HepG2 (cell line): ENCODE results near the gene MISP3. TPM values are rescaled to one million over a fixed set of nuclear protein-coding genes. Genes with fewer than 3 reads are reported as not detected.

Experiments
- CCDC6 ChIP-seq: sonication (generic); formaldehyde crosslinking; IDR thresholded peaks from 2 replicates; pipeline ENCODE4 v1.8.1; 2022; ENCODE audit warnings: mild to moderate bottlenecking, missing genetic modification reagents, moderate library complexity
- CEBPG ChIP-seq: IDR thresholded peaks from 2 replicates; pipeline ENCODE4 v1.6.1; 2016
- RXRA ChIP-seq: sonication (generic); formaldehyde crosslinking; IDR thresholded peaks from 2 replicates; pipeline ENCODE4 v1.5.1; 2020; ENCODE audit warnings: missing genetic modification reagents
- ZNF354B ChIP-seq: sonication (generic); formaldehyde crosslinking; IDR thresholded peaks from 2 replicates; pipeline ENCODE4 v1.8.0; 2022; ENCODE audit warnings: mild to moderate bottlenecking, missing genetic modification reagents
- ZNF501 ChIP-seq: sonication (generic); formaldehyde crosslinking; IDR thresholded peaks from 2 replicates; pipeline ENCODE4 v1.5.1; 2020; ENCODE audit warnings: mild to moderate bottlenecking, moderate library complexity, missing genetic modification reagents
- ZNF562 ChIP-seq: sonication (generic); formaldehyde crosslinking; IDR thresholded peaks from 2 replicates; pipeline ENCODE4 v1.8.0; 2022; ENCODE audit warnings: missing genetic modification reagents, borderline replicate concordance
- ZSCAN25 ChIP-seq: sonication (generic); formaldehyde crosslinking; IDR thresholded peaks from 2 replicates; pipeline ENCODE4 v1.8.0; 2022; ENCODE audit warnings: mild to moderate bottlenecking, missing genetic modification reagents
- polyA plus RNA-seq, 8 experiments: library from polyadenylated mRNA; depleted of rRNA in 3 of 8; stranded (reverse) in 7 of 8; unstranded in 1 of 8; fragments of >200 nt; fragmentation: Illumina TruSeq in 4 of 8; extraction: Trizol in 4 of 8; gene quantifications; 2 replicates each; pipeline versions ENCODE4 v1.2.1 to v1.2.3, GENCODE V29; 2011 to 2016; ENCODE audit warnings: low read depth in 4 of 8, missing spikeins in 1 of 8, mixed read lengths in 1 of 8; ENCODE audit not compliant: insufficient read depth in 1 of 8
- total RNA-seq, 5 experiments: library from RNA; depleted of rRNA; stranded (reverse); fragments of >200 nt; fragmentation: Illumina TruSeq; extraction: Trizol; gene quantifications; 2 replicates each; pipeline ENCODE4 v1.2.3, GENCODE V29; 2016; ENCODE audit warnings: low read depth in 1 of 5
- TF ChIP-seq, protein P1 (sequence below), 2 experiments: IDR thresholded peaks; 2 replicates each; pipeline ENCODE4 v1.6.1; 2011 to 2012; ENCODE audit warnings: low read length in 2 of 2, borderline replicate concordance in 1 of 2, low read depth in 1 of 2, mild to moderate bottlenecking in 1 of 2, moderate library complexity in 1 of 2
- TF ChIP-seq, protein P2 (sequence below): sonication (generic); formaldehyde crosslinking; IDR thresholded peaks from 2 replicates; pipeline ENCODE4 v1.4.0; 2020; ENCODE audit warnings: mild to moderate bottlenecking, missing genetic modification reagents
- TF ChIP-seq, protein P3 (sequence below): IDR thresholded peaks from 2 replicates; pipeline ENCODE4 v1.6.1; 2012; ENCODE audit warnings: low read depth, low read length, improper control_type of control experiment
- TF ChIP-seq, protein P4 (sequence below): sonication (generic); formaldehyde crosslinking; IDR thresholded peaks from 2 replicates; pipeline ENCODE4 v1.4.0; 2020; ENCODE audit warnings: missing genetic modification reagents, borderline replicate concordance

MISP3 gene
- total and polyA plus RNA-seq, 2 of the 13 experiments (the other 11 are each of a cell fraction or from before 2014, with no cell fraction given) = 2.5 to 5.4 TPM

DNA sequence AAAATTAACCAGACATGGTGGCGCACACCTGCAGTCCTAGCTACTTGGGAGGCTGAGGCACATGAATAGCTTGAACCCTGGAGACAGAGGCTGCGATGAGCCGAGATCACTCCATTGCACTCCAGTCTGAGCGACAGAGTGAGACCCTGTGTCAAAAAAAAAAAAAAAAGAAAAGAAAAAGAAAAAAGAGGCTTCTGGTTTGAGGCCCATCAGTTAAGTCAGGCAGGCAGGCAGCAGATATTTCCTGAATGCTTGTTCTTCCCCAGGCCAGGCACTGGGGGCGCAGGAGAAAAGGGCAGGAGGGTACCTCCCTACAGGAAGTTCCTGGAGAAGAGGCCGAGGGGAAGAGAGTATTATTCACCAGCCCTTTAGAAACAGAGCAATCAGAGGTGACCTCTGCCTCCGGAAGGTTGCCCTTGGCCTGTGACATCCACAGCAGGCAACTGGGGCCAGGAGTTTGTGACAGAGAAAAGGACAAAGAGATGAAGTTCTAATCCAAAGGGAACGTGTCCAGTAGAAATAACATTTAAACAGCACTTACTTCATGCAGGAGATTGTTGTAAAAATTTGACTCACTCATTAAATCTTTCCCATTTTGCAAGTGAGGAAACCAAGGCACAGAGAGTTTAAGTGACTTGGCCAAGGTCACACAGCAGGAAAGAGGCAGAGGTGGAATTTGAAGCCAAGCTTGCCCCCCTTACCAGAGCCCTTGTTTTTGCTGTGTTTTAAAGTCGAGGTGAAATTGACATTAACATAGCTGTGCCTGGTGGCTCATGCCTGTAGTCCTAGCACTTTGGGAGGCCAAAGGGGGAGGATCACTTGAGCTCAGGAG is 49.0 kb upstream of the MISP3 start (continued):
- TF ChIP-seq, protein P1, sequence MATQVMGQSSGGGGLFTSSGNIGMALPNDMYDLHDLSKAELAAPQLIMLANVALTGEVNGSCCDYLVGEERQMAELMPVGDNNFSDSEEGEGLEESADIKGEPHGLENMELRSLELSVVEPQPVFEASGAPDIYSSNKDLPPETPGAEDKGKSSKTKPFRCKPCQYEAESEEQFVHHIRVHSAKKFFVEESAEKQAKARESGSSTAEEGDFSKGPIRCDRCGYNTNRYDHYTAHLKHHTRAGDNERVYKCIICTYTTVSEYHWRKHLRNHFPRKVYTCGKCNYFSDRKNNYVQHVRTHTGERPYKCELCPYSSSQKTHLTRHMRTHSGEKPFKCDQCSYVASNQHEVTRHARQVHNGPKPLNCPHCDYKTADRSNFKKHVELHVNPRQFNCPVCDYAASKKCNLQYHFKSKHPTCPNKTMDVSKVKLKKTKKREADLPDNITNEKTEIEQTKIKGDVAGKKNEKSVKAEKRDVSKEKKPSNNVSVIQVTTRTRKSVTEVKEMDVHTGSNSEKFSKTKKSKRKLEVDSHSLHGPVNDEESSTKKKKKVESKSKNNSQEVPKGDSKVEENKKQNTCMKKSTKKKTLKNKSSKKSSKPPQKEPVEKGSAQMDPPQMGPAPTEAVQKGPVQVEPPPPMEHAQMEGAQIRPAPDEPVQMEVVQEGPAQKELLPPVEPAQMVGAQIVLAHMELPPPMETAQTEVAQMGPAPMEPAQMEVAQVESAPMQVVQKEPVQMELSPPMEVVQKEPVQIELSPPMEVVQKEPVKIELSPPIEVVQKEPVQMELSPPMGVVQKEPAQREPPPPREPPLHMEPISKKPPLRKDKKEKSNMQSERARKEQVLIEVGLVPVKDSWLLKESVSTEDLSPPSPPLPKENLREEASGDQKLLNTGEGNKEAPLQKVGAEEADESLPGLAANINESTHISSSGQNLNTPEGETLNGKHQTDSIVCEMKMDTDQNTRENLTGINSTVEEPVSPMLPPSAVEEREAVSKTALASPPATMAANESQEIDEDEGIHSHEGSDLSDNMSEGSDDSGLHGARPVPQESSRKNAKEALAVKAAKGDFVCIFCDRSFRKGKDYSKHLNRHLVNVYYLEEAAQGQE (IDR thresholded peaks at IDR 0.05; ENCODE audit: borderline replicate concordance in 1 of 2, low read depth in 1 of 2, low read length in 2 of 2) = peak in 1 of 2 experiments; percentile 17; a peak in 1 of 4 replicates
- TF ChIP-seq ZNF501 (CRISPR knock-in tag) (peak; percentile 66; the same call in 1 of the 2 replicates), ZSCAN25 (no peak), CEBPG (CRISPR knock-in tag) (peak; percentile 21), RXRA (CRISPR knock-in tag) (peak; percentile 38; the same call in 1 of the 2 replicates), ZNF354B (CRISPR knock-in tag) (peak; percentile 86; the same call in 1 of the 2 replicates), ZNF562 (CRISPR knock-in tag) (no peak), CCDC6 (CRISPR knock-in tag) (0 out of 2 replicates have a peak, but pooled peaks have one; percentile 55)
- TF ChIP-seq, protein P2, sequence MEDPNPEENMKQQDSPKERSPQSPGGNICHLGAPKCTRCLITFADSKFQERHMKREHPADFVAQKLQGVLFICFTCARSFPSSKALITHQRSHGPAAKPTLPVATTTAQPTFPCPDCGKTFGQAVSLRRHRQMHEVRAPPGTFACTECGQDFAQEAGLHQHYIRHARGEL (CRISPR knock-in tag) = no peak
- TF ChIP-seq, protein P3, sequence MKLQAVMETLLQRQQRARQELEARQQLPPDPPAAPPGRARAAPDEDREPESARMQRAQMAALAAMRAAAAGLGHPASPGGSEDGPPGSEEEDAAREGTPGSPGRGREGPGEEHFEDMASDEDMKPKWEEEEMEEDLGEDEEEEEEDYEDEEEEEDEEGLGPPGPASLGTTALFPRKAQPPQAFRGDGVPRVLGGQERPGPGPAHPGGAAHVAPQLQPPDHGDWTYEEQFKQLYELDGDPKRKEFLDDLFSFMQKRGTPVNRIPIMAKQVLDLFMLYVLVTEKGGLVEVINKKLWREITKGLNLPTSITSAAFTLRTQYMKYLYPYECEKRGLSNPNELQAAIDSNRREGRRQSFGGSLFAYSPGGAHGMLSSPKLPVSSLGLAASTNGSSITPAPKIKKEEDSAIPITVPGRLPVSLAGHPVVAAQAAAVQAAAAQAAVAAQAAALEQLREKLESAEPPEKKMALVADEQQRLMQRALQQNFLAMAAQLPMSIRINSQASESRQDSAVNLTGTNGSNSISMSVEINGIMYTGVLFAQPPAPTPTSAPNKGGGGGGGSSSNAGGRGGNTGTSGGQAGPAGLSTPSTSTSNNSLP = no peak
- TF ChIP-seq, protein P4, sequence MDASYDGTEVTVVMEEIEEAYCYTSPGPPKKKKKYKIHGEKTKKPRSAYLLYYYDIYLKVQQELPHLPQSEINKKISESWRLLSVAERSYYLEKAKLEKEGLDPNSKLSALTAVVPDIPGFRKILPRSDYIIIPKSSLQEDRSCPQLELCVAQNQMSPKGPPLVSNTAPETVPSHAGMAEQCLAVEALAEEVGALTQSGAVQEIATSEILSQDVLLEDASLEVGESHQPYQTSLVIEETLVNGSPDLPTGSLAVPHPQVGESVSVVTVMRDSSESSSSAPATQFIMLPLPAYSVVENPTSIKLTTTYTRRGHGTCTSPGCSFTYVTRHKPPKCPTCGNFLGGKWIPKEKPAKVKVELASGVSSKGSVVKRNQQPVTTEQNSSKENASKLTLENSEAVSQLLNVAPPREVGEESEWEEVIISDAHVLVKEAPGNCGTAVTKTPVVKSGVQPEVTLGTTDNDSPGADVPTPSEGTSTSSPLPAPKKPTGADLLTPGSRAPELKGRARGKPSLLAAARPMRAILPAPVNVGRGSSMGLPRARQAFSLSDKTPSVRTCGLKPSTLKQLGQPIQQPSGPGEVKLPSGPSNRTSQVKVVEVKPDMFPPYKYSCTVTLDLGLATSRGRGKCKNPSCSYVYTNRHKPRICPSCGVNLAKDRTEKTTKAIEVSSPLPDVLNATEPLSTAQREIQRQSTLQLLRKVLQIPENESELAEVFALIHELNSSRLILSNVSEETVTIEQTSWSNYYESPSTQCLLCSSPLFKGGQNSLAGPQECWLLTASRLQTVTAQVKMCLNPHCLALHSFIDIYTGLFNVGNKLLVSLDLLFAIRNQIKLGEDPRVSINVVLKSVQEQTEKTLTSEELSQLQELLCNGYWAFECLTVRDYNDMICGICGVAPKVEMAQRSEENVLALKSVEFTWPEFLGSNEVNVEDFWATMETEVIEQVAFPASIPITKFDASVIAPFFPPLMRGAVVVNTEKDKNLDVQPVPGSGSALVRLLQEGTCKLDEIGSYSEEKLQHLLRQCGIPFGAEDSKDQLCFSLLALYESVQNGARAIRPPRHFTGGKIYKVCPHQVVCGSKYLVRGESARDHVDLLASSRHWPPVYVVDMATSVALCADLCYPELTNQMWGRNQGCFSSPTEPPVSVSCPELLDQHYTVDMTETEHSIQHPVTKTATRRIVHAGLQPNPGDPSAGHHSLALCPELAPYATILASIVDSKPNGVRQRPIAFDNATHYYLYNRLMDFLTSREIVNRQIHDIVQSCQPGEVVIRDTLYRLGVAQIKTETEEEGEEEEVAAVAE (CRISPR knock-in tag) = 0 out of 2 replicates have a peak, but pooled peaks have one; percentile 40
